NCI-H1048 (cell line): ENCODE data around the gene FXYD3.
"Not testable (repeated sequence)": the region's sequence is repeated elsewhere in the genome, so short reads cannot be mapped to it uniquely, and the experiment has no call there.

Experiments
- DNase-seq: peaks from one replicate; lab custom pipeline; 2025; lab: John Stamatoyannopoulos, UW

FXYD3 gene

GRCh38 chr19:35086455-35086854 is 29.2 kb upstream of the FXYD3 start:
- DNase-seq, result no peak

DNA sequence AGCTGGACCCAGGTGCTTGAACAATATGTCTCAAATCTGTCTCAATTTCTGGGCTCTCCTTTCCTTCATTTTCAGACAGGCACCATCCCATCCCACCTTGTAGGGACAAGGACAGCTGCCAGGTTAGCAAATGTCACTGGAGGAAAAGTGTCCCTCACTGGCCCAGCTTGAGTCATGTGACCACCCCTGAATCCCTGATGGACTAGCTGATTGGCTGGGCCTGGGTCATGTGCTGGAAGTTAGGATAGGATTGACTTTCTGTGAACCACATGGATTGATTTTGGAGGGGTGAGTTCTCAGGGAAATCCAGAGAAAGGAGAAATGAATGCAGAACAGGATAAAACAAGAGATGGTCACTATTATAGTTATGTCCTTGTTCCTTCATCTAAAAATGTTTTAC is 28.2 kb upstream of the FXYD3 start:
- DNase-seq, result no peak

GRCh38 chr19:35088131-35088913 is 27.3 kb upstream of the FXYD3 start:
- no peak for DNase-seq

DNA sequence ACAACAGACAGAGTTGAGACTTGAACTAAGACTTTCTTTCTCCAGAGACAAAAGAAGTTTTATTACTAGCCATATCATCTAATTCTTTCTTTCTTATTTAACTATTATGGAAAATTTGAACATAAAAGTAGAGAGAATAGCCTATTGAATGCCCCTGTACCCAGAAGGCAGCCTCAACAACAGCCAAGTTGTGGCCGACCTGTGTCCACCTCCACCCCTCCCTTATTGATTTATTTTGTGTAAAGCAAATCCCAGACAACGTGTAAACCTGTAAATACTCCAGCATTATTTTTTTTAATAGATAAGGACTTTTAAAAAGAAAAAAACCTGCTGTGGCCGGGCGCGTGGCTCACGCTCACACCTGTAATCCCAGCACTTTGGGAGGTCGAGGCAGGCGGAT is 26.1 kb upstream of the FXYD3 start:
- no peak for DNase-seq

DNA sequence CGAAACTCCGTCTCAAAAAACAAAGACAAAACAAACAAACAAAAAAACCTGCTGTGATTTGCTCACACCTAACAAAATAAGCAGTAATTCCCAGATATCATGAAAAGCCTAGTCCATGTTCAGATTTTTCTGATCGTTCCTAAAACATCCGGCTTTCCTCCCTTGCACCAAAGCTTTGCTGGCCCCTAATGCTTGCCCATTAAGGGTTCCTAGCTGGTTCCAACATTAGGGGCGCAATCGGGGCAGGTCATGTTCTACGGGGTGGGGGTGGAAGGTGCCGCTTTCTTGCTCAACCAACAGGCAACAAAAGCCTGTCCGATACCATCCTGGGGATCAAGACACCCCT is 25.5 kb upstream of the FXYD3 start:
- DNase-seq, result no peak

DNA sequence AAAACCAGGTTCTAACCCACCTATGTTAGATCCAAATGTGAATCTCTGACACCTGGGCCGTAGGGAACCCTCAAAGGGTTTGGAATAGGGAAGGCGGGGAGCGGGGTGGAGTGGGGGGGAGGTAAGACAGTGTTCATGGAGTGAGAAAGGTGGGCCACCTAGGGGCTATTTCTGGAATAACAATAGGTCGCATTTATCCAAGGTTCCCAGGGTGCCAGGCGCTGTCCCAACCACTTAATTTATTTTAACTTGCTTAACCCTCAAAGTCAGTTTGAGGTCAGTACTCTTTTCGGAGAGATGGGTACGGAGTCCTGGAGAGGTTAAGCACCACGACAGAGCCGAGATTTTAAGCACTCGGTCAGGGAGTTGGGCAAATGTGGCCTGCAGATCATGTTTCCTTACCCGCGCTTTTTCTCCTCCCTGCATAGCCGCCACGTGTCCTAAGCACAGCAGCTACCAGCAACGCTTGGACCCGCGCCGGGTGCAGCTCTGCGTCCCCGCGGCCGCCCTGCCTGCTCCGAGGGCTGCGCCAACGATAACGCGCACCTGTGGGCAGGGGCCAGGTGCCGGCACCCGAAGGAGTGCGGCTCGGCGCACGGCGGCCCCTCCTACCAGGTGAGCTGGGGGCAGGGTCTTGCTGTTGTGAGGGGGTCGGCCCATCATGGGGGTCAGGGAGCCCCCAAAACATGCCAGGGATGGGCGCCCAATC is 25.0 kb upstream of the FXYD3 start:
- DNase-seq, result no peak

GRCh38 chr19:35093430-35093829 is 22.2 kb upstream of the FXYD3 start:
- DNase-seq, result no peak

- DNase-seq, result no peak
Measured at GRCh38 chr19:35093941-35094647, 21.5 kb upstream of the FXYD3 start.

DNA sequence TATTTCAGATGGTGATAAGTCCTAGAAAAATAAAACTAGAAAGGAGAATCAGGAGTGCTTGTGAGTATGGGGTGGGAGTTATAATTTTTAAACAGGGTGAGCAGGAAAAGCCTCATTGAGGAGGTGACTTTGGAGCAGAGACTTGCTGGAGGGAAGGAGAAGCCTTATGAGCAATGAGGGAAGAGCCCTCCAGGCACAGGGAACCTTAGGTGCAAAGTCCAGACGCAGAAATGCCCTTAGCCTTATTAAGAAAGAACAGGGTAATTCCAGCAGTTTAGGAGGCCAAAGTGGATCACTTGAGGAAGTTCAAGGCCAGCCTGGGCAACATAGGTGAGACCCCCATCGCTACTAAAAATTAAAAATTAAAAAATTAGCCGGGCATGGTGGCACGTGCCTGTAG is 21.0 kb upstream of the FXYD3 start:
- no peak for DNase-seq

GRCh38 chr19:35095667-35096368 is 19.8 kb upstream of the FXYD3 start:
- DNase-seq, result no peak

DNA sequence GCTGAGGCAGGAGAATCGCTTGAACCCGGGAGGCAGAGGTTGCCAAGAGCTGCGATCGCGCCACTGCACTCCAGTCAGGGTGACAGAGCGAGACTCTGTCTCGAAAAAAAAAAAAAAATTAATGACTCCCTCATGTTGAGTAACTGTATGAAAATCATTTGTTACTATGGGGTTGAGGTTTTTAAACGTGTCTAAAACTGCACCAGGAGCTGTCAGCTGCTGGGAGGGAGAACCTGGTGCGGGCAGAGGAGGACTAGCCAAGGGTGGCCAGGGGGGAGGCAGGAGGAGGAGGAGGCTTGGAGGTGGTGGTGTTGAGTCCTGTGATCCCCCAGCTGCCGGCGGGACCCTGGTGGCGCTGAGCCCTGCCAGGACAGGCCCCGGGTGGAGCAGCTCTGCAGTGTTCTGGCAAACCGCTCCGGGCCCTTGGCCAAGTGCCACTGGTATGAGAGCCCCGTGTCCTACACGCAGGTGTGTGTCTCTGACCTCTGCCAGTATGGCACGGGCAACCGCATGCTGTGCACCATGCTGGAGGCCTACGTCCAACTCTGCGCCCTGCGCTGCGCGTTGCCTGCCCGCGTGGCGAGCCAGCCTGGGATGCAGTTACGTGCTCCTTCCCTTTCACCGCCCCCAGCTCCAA is 17.1 kb upstream of the FXYD3 start:
- no peak for DNase-seq

GRCh38 chr19:35099155-35099896 is 16.3 kb upstream of the FXYD3 start:
- no peak for DNase-seq

- DNase-seq, result no peak
Measured at GRCh38 chr19:35099897-35100275, 15.7 kb upstream of the FXYD3 start.

GRCh38 chr19:35100588-35101533 is 14.8 kb upstream of the FXYD3 start:
- DNase-seq, result no peak

DNA sequence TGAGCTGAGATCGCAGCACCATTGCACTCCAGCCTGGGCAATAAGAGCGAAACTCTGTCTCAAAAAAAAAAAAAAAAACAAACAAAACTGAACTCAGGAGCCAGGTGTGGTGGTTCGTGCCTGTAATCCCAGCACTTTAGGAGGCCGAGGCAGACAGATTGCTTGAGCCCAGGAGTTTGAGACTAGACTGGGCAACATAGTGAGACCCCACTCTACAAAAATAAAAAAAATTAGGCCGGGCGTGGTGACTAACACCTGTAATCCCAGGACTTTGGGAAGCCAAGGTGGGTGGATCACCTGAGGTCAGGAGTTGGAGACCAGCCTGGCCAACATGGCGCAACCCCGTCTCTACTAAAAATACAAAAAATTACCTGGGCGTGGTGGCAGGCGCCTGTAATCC is 13.7 kb upstream of the FXYD3 start:
- not testable (repeated sequence) for DNase-seq

DNA sequence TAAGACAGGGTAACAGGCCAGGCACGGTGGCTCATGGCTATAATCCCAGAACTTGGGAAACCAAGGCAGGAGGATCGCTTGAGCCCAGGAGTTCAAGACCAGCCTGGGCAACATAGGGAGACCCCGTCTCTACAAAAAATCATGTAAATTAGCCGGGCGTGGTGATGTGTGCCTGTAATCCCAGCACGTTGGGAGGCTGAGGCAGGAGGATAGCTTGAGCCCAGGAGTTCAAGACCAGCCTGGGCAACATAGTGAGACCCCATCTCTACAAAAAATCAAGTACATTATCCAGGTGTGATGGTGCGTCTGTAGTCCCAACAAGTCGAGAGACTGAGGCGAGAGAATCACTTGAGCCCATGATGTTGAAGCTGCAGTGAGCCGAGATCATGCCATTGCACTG is 12.0 kb upstream of the FXYD3 start:
- not testable (repeated sequence) for DNase-seq

- no peak for DNase-seq
Measured at GRCh38 chr19:35104361-35104760, 11.3 kb upstream of the FXYD3 start.

DNA sequence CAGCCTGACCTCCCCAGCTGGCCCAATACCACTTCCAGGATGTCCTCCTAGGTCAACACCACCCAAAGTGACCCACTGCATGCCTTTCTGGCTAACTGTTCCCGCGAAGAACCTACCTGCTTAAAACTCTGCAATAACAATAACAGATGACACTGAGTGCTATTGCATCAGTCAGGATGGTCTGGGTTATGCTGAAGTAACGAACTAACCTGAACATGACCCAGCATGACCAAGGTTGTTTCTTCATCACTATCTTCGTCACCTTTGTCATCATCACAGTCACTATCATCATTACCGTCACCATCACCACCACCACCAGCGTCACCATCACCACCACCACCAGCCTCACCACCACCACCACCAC is 10.6 kb upstream of the FXYD3 start:
- DNase-seq, result no peak

DNA sequence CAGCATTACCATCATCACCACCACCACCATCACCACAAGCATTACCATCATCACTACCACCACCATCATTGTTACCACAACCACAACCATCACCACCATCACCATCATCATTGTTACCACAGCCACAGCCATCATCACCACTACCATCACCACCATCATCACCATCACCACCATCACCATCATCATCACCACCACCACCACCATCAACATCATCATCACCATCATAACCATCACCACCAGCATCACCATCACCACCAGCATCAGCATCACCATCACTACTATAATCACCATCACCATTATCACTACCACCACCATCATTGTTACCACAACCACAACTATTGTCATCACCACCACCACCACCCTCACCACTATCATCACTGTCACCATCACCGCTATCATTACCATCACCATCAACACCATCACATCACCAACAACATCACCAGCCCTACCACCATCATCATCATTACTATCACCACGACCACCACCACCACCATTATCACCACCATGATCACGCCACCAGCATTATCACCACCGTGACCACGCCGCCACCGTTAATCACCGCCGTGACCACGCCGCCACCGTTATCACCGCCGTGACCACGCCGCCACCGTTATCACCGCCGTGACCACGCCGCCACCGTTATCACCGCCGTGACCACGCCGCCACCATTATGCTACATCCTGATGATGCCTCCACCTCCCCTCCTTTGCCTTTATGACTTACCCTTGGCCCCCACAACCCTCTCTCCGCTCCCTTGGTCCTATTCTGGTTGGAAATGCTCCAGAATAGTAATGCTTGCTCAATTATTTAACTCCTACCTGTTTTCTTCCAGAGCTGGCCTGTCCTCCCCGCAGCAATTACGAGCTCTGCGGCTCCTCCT is 10.0 kb upstream of the FXYD3 start:
- DNase-seq, result no peak

GRCh38 chr19:35106291-35106583 is 9.4 kb upstream of the FXYD3 start:
- no peak for DNase-seq
